Middle frontal gyrus (tissue), 1 donor: ENCODE results near the gene TMEM150C.

Source experiments
- DNase-seq: peaks from one replicate; pipeline ENCODE4 v3.0.0-alpha.2; 2015; ENCODE audit warnings: low spot score; ENCODE audit errors: extremely low spot score

The TMEM150C gene

GRCh38 chr4:82517043-82517442 lies 44.7 kb downstream of the TMEM150C start:
- DNase-seq: no peak

GRCh38 chr4:82515705-82516104 lies 46.1 kb downstream of the TMEM150C start:
- DNase-seq: peak; percentile 66

GRCh38 chr4:82513382-82513781 lies 48.4 kb downstream of the TMEM150C start:
- DNase-seq: no peak

- no peak for DNase-seq
Observed at GRCh38 chr4:82510216-82510615, 51.6 kb downstream of the TMEM150C start.

GRCh38 chr4:82508806-82509428 lies 52.9 kb downstream of the TMEM150C start:
- no peak for DNase-seq

GRCh38 chr4:82508011-82508410 lies 53.8 kb downstream of the TMEM150C start:
- no peak for DNase-seq

- no peak for DNase-seq
Observed at GRCh38 chr4:82501154-82501442, 60.7 kb downstream of the TMEM150C start.

- no peak for DNase-seq
Observed at GRCh38 chr4:82500435-82501153, 61.2 kb downstream of the TMEM150C start.

- no peak for DNase-seq
Observed at GRCh38 chr4:82499738-82500434, 61.9 kb downstream of the TMEM150C start.

- no peak for DNase-seq
Observed at GRCh38 chr4:82496349-82496748, 65.4 kb downstream of the TMEM150C start.

- DNase-seq: no peak
Observed at GRCh38 chr4:82495666-82496065, 66.1 kb downstream of the TMEM150C start.

GRCh38 chr4:82493721-82494425 lies 67.9 kb downstream of the TMEM150C start:
- no peak for DNase-seq

- DNase-seq: no peak
Observed at GRCh38 chr4:82491251-82491960, 70.4 kb downstream of the TMEM150C start.

- no peak for DNase-seq
Observed at GRCh38 chr4:82489987-82490386, 71.8 kb downstream of the TMEM150C start.

- DNase-seq: no peak
Observed at GRCh38 chr4:82489076-82489475, 72.7 kb downstream of the TMEM150C start.

- DNase-seq: no peak
Observed at GRCh38 chr4:82484996-82485783, 76.6 kb downstream of the TMEM150C start.

- DNase-seq: no peak
Observed at GRCh38 chr4:82482387-82482786, 79.4 kb downstream of the TMEM150C start.

- no peak for DNase-seq
Observed at GRCh38 chr4:82481506-82481840, 80.3 kb downstream of the TMEM150C start.

GRCh38 chr4:82480771-82481505 lies 80.8 kb downstream of the TMEM150C start:
- DNase-seq: no peak

GRCh38 chr4:82479562-82479961 lies 82.2 kb downstream of the TMEM150C start:
- DNase-seq: no peak
